HepG2 (cell line): ENCODE measurements around the gene AFDN. TPM values are rescaled to one million over a fixed set of nuclear protein-coding genes. Genes with fewer than 3 reads are reported as not detected.

Source experiments
- ATAC-seq: fragments of 200-7000 bp; cut with Tn5 transposase; 3 replicates; pipeline ENCODE4 v1.9.1; 2020; ENCODE audit warnings: mild to moderate bottlenecking, moderate library complexity
- BruUV-seq: library from RNA; stranded (reverse); fragments of 400-500 nt; replicated peaks from 2 replicates; lab custom pipeline; 2021; lab: Mats Ljungman, UMichigan
- CTCF ChIA-PET: fragments of 300-600 bp; formaldehyde crosslinking; extraction: SDS; loops from one replicate; lab custom pipeline; 2021; ENCODE audit warnings: low total read pairs, inconsistent platforms, low intra/inter-chr PET ratio; lab: Yijun Ruan, JAX
- POLR2A ChIA-PET: fragments of 350-600 bp; sonication (Branson Sonifier 250); formaldehyde crosslinking; loops from one replicate; lab custom pipeline; 2020; ENCODE audit warnings: antibody characterized with exemption, inconsistent platforms; lab: Yijun Ruan, JAX
- DNase-seq: peaks from one replicate; pipeline ENCODE4 v3.0.0-alpha.2; 2015; ENCODE audit warnings: low spot score
- FAIRE-seq: peaks from 3 replicates; lab custom pipeline; 2011; peaks lifted over from hg19 to GRCh38; lab: Jason Lieb, UNC
- H2AFZ ChIP-seq: one replicate; pipeline ENCODE4 v1.6.1; 2011; ENCODE audit warnings: low read length, inconsistent platforms
- H3K27ac ChIP-seq: fragments of 300-600 bp; 3 replicates; pipeline ENCODE4 v1.8.0; 2011; ENCODE audit warnings: mixed run types, mild to moderate bottlenecking, mixed read lengths, low read length, inconsistent platforms; ENCODE audit not compliant: insufficient read depth; ENCODE audit errors: extremely low read length
- H3K27me3 ChIP-seq, 2 experiments: fragments of 200-600 bp in 1 of 2; 2 replicates in 1 of 2; 3 replicates in 1 of 2; pipeline versions ENCODE4 v1.6.0 to v1.8.0; 2011; ENCODE audit warnings: low read length in 2 of 2, mild to moderate bottlenecking in 2 of 2, moderate library complexity in 2 of 2, inconsistent platforms in 1 of 2; ENCODE audit not compliant: insufficient read depth in 2 of 2, control insufficient read depth in 1 of 2
- H3K36me3 ChIP-seq, 2 experiments: fragments of 200-600 bp in 1 of 2; replicated peaks in 1 of 2; 2 replicates in 1 of 2; 3 replicates in 1 of 2; pipeline versions ENCODE4 v1.5.1 to v1.8.0; 2011; ENCODE audit warnings: low read length in 2 of 2, inconsistent platforms in 1 of 2; ENCODE audit not compliant: insufficient read depth in 2 of 2, control insufficient read depth in 1 of 2
- H3K4me1 ChIP-seq: 2 replicates; pipeline ENCODE4 v1.5.1; 2012; ENCODE audit warnings: low read length, inconsistent platforms; ENCODE audit not compliant: insufficient read depth
- H3K4me2 ChIP-seq: 2 replicates; pipeline ENCODE4 v1.6.0; 2011; ENCODE audit warnings: low read depth, low read length, inconsistent platforms
- H3K4me3 ChIP-seq, 3 experiments: fragments of 200-600 bp in 1 of 3; sonication (generic), shearing (Covaris generic) in 1 of 3; replicated peaks in 1 of 3; 2 replicates each; pipeline ENCODE4 v1.5.1; 2011 to 2016; ENCODE audit warnings: low read length in 3 of 3, inconsistent platforms in 2 of 3, low read depth in 2 of 3, mild to moderate bottlenecking in 2 of 3, control low read depth in 1 of 3, mixed read lengths in 1 of 3; ENCODE audit not compliant: insufficient read depth in 1 of 3
- H3K79me2 ChIP-seq: one replicate; pipeline ENCODE4 v1.6.1; 2011; ENCODE audit warnings: low read length, inconsistent platforms; ENCODE audit not compliant: insufficient read depth
- H3K9ac ChIP-seq: 2 replicates; pipeline ENCODE4 v1.6.0; 2011; ENCODE audit warnings: mild to moderate bottlenecking, low read depth, low read length, inconsistent platforms; ENCODE audit not compliant: insufficient read depth
- H3K9me3 ChIP-seq: 2 replicates; pipeline ENCODE4 v1.5.1; 2012; ENCODE audit warnings: mild to moderate bottlenecking, low read length
- H4K20me1 ChIP-seq: 2 replicates; pipeline ENCODE4 v1.6.0; 2011; ENCODE audit warnings: inconsistent platforms, mild to moderate bottlenecking, low read length, moderate library complexity; ENCODE audit not compliant: insufficient read depth
- CBX5 ChIP-seq: sonication (generic); formaldehyde crosslinking; IDR thresholded peaks from 2 replicates; pipeline ENCODE4 v1.4.0; 2020; ENCODE audit warnings: missing genetic modification reagents, borderline replicate concordance
- ETV5 ChIP-seq: IDR thresholded peaks from 2 replicates; pipeline ENCODE4 v1.6.1; 2018; ENCODE audit warnings: missing biosample characterization, missing genetic modification reagents, inconsistent platforms, borderline replicate concordance
- FOXC1 ChIP-seq: sonication (generic); formaldehyde crosslinking; IDR thresholded peaks from 2 replicates; pipeline ENCODE4 v1.8.0; 2022; ENCODE audit warnings: mild to moderate bottlenecking, missing genetic modification reagents, borderline replicate concordance
- NCOR1 ChIP-seq: fragments of 200-600 bp; sonication (generic); IDR thresholded peaks from 2 replicates; pipeline ENCODE4 v1.7.0; 2017; ENCODE audit warnings: antibody characterized with exemption, low read length, borderline replicate concordance
- SCMH1 ChIP-seq: sonication (generic); formaldehyde crosslinking; IDR thresholded peaks from 2 replicates; pipeline ENCODE4 v1.9.0; 2021; ENCODE audit warnings: missing genetic modification reagents, mild to moderate bottlenecking, borderline replicate concordance
- SP140L ChIP-seq: sonication (generic); formaldehyde crosslinking; IDR thresholded peaks from 2 replicates; pipeline ENCODE4 v1.4.0; 2020; ENCODE audit warnings: missing genetic modification reagents, borderline replicate concordance
- SP4 ChIP-seq: sonication (generic); formaldehyde crosslinking; IDR thresholded peaks from 2 replicates; pipeline ENCODE4 v1.8.1; 2023; ENCODE audit warnings: mild to moderate bottlenecking, missing genetic modification reagents
- TSC22D2 ChIP-seq: sonication (generic); formaldehyde crosslinking; IDR thresholded peaks from 2 replicates; pipeline ENCODE4 v1.5.1; 2020; ENCODE audit warnings: missing genetic modification reagents, mild to moderate bottlenecking, borderline replicate concordance
- ZNF10 ChIP-seq: sonication (generic); formaldehyde crosslinking; IDR thresholded peaks from 2 replicates; pipeline ENCODE4 v1.4.0; 2020; ENCODE audit warnings: mild to moderate bottlenecking, low read depth, missing genetic modification reagents, borderline replicate concordance
- ZNF20 ChIP-seq: sonication (generic); formaldehyde crosslinking; IDR thresholded peaks from 2 replicates; pipeline ENCODE4 v1.4.0; 2020; ENCODE audit warnings: mild to moderate bottlenecking, moderate library complexity, missing genetic modification reagents
- ZNF230 ChIP-seq: sonication (generic); formaldehyde crosslinking; IDR thresholded peaks from 2 replicates; pipeline ENCODE4 v1.4.0; 2020; ENCODE audit warnings: mild to moderate bottlenecking, missing genetic modification reagents
- WGBS: methylation state at CpG from one replicate; pipeline ENCODE4 v1.1.6; 2017; ENCODE audit warnings: low lambda C conversion rate; 5-methylcytosine and 5-hydroxymethylcytosine counted together
- in situ Hi-C: cut with HindIII; loops from 2 replicates; pipeline ENCODE4 v1.10.0; 2017; ENCODE audit warnings: low pct_unique_long_range_greater_than_20kb; ENCODE audit not compliant: extremely low pct_ligation_motif_present
- intact Hi-C: fragments of 100-400 bp; cut with micrococcal nuclease; formaldehyde crosslinking; loops from one replicate; pipeline ENCODE4 v1.10.0; 2022; ENCODE audit not compliant: unreplicated experiment
- polyA plus RNA-seq, 8 experiments: library from polyadenylated mRNA; depleted of rRNA in 3 of 8; stranded (reverse) in 7 of 8; unstranded in 1 of 8; fragments of >200 nt; fragmentation: Illumina TruSeq in 4 of 8; extraction: Trizol in 4 of 8; gene quantifications; 2 replicates each; pipeline versions ENCODE4 v1.2.1 to v1.2.3, GENCODE V29; 2011 to 2016; ENCODE audit warnings: low read depth in 4 of 8, missing spikeins in 1 of 8, mixed read lengths in 1 of 8; ENCODE audit not compliant: insufficient read depth in 1 of 8
- total RNA-seq, 5 experiments: library from RNA; depleted of rRNA; stranded (reverse); fragments of >200 nt; fragmentation: Illumina TruSeq; extraction: Trizol; gene quantifications; 2 replicates each; pipeline ENCODE4 v1.2.3, GENCODE V29; 2016; ENCODE audit warnings: low read depth in 1 of 5
- TF ChIP-seq, protein P1 (sequence below): sonication (generic); formaldehyde crosslinking; IDR thresholded peaks from 2 replicates; pipeline ENCODE4 v1.4.0; 2020; ENCODE audit warnings: missing genetic modification reagents
- TF ChIP-seq, protein P2 (sequence below): sonication (generic); formaldehyde crosslinking; conservative IDR thresholded peaks from 2 replicates; pipeline ENCODE4 v1.8.0; 2022; ENCODE audit warnings: missing genetic modification reagents
- TF ChIP-seq, protein P3 (sequence below): sonication (generic); formaldehyde crosslinking; conservative IDR thresholded peaks from 2 replicates; pipeline ENCODE4 v1.4.0; 2020; ENCODE audit warnings: missing genetic modification reagents

Gene AFDN
- total and polyA plus RNA-seq, 2 of the 13 experiments (the other 11 are each of a cell fraction or from before 2014, with no cell fraction given), result 136 to 151 TPM

DNA sequence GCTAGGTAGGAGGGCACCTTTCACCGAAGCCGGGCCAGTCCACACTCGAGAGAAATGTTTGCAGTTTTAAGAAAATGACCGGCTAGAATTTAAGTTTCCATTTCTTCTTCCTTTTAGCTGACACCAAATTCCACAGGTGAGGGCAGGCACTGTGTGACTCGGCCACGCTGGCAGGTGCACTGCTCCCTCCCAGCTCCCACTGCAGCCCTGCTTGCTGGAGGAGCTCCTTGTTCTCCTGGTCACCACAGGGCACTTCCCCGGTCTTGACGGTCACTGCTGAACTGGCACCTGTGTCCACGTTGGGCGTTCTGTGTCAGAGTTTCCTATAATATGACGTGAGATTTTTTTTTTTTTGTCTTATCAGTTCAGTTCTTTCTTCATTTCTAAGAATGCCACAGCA, 167.1 kb downstream of the AFDN start:
- H3K36me3 ChIP-seq, result no peaks in the 10 kb centered on the region
- DNase-seq (no peak), FAIRE-seq (no peak), ATAC-seq (no peak)
- no peaks in the 10 kb centered on the region for H4K20me1 ChIP-seq
- in situ Hi-C loops, result no loop called here
- no peaks in the 10 kb centered on the region for H3K79me2 ChIP-seq
- no peak overlapping the region for H3K4me2 ChIP-seq
- H3K4me3 ChIP-seq, result no peak overlapping the region
- TF ChIP-seq CBX5 (CRISPR knock-in tag), result no peak
- TF ChIP-seq, protein P1, sequence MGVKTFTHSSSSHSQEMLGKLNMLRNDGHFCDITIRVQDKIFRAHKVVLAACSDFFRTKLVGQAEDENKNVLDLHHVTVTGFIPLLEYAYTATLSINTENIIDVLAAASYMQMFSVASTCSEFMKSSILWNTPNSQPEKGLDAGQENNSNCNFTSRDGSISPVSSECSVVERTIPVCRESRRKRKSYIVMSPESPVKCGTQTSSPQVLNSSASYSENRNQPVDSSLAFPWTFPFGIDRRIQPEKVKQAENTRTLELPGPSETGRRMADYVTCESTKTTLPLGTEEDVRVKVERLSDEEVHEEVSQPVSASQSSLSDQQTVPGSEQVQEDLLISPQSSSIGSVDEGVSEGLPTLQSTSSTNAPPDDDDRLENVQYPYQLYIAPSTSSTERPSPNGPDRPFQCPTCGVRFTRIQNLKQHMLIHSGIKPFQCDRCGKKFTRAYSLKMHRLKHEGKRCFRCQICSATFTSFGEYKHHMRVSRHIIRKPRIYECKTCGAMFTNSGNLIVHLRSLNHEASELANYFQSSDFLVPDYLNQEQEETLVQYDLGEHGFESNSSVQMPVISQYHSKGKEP (CRISPR knock-in tag), result no peak
- no peak for TF ChIP-seq ZNF10 (CRISPR knock-in tag)
- ChIA-PET POLR2A (no interaction called here), CTCF (no interaction called here)
- H3K4me1 ChIP-seq, result no peaks in the 10 kb centered on the region
- H3K27ac ChIP-seq, result no peak overlapping the region
- H3K9ac ChIP-seq, result no peak overlapping the region
- no peak overlapping the region for H2AFZ ChIP-seq
- BruUV-seq, result no TSS peak
- no peaks in the 10 kb centered on the region for H3K9me3 ChIP-seq
- intact Hi-C loops, result no loop called here
- 44% methylated on average over 11 of the region's 11 CpGs for WGBS
- H3K27me3 ChIP-seq, result peaks cover 2 to 43% of the 10 kb centered on the region in 2 experiments; a peak in 3 of 5 replicates

DNA sequence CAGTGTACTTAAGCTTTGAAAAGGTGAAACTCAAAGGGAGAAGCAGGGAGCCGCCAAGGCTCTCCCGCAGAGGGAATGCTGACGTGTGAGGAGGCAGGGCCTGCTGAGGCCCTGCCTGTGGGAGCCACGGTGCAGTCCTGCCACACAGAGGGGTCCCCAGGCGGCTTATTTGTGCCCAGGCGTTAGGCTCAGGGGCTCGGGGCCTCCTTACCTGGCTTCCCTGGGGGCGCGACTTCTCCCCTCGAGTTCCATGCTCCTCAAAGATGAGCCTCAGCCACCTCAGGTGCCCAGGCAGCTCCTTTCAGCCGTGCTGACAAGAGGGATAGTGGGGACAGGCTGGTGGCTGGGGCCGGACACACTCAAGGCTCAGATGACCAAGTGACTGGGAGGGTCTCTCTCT, 168.6 kb downstream of the AFDN start:
- POLR2A ChIA-PET, result no interaction called here
- H3K4me2 ChIP-seq, result no peak overlapping the region
- in situ Hi-C loops (no loop called here), intact Hi-C loops (no loop called here)
- H3K4me1 ChIP-seq, result no peaks in the 10 kb centered on the region
- CTCF ChIA-PET, result no interaction called here
- no peak overlapping the region for H3K9ac ChIP-seq
- WGBS, result 28% methylated on average over 7 of the region's 12 CpGs
- H3K36me3 ChIP-seq, result no peaks in the 10 kb centered on the region
- H3K27ac ChIP-seq, result no peak overlapping the region
- no TSS peak for BruUV-seq
- no peaks in the 10 kb centered on the region for H4K20me1 ChIP-seq
- peaks cover 2 to 51% of the 10 kb centered on the region in 2 experiments; a peak in 3 of 5 replicates for H3K27me3 ChIP-seq
- FAIRE-seq (no peak), DNase-seq (no peak), ATAC-seq (peak; percentile 52)
- no peaks in the 10 kb centered on the region for H3K9me3 ChIP-seq
- no peak overlapping the region for H2AFZ ChIP-seq
- no peak overlapping the region for H3K4me3 ChIP-seq
- H3K79me2 ChIP-seq, result no peaks in the 10 kb centered on the region
- no peak for TF ChIP-seq SP140L (CRISPR knock-in tag)
- no peak for TF ChIP-seq SCMH1 (CRISPR knock-in tag)
- TF ChIP-seq ZNF20 (CRISPR knock-in tag), result no peak
- no peak for TF ChIP-seq TSC22D2
- TF ChIP-seq, protein P2, sequence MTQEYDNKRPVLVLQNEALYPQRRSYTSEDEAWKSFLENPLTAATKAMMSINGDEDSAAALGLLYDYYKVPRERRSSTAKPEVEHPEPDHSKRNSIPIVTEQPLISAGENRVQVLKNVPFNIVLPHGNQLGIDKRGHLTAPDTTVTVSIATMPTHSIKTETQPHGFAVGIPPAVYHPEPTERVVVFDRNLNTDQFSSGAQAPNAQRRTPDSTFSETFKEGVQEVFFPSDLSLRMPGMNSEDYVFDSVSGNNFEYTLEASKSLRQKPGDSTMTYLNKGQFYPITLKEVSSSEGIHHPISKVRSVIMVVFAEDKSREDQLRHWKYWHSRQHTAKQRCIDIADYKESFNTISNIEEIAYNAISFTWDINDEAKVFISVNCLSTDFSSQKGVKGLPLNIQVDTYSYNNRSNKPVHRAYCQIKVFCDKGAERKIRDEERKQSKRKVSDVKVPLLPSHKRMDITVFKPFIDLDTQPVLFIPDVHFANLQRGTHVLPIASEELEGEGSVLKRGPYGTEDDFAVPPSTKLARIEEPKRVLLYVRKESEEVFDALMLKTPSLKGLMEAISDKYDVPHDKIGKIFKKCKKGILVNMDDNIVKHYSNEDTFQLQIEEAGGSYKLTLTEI (CRISPR knock-in tag), result no peak
- TF ChIP-seq, protein P3, sequence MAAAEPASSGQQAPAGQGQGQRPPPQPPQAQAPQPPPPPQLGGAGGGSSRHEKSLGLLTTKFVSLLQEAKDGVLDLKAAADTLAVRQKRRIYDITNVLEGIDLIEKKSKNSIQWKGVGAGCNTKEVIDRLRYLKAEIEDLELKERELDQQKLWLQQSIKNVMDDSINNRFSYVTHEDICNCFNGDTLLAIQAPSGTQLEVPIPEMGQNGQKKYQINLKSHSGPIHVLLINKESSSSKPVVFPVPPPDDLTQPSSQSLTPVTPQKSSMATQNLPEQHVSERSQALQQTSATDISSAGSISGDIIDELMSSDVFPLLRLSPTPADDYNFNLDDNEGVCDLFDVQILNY (CRISPR knock-in tag), result no peak
- no peak for TF ChIP-seq SP4
- no peak for TF ChIP-seq ZNF230 (CRISPR knock-in tag)
- TF ChIP-seq ETV5 (CRISPR knock-in tag), result no peak
- no peak for TF ChIP-seq FOXC1 (CRISPR knock-in tag)
- no peak for TF ChIP-seq NCOR1
